ENCODE data around the gene TRA2B. TPM values are rescaled to one million over a fixed set of nuclear protein-coding genes. Genes with fewer than 3 reads are reported as not detected.
A peak's percentile ranks its signal among the peaks of the same experiment; 100 is the strongest.

The TRA2B gene
- total RNA-seq, 1 donor from 2014 or later, result 228 TPM

- no peaks in the 10 kb centered on the region for H3K27me3 Mint-ChIP-seq (ENCODE audit: low read depth)
- H3K4me1 Mint-ChIP-seq, result peaks cover 51% of the 10 kb centered on the region
- peak overlapping the region; percentile 100 for H3K27ac Mint-ChIP-seq
- H3K36me3 Mint-ChIP-seq, result peaks cover 5% of the 10 kb centered on the region
- peaks cover 4% of the 10 kb centered on the region for H3K9me3 Mint-ChIP-seq
- TF ChIP-seq CTCF (IDR thresholded peaks at IDR 0.05; ENCODE audit: unreplicated experiment), result no peak
- peak overlapping the region; percentile 100 for H3K4me3 Mint-ChIP-seq
- no peak for DNase-seq (ENCODE audit: low spot score in 2 of 2, unreplicated experiment in 2 of 2)
Measured at GRCh38 chr3:185935465-185936272, 2.1 kb downstream of the TRA2B start.

- peak overlapping the region; percentile 100 for H3K27ac Mint-ChIP-seq
- no peak for TF ChIP-seq CTCF (IDR thresholded peaks at IDR 0.05; ENCODE audit: unreplicated experiment)
- DNase-seq (ENCODE audit: low spot score in 2 of 2, unreplicated experiment in 2 of 2), result no peak
- H3K4me3 Mint-ChIP-seq, result peak overlapping the region; percentile 100
- H3K36me3 Mint-ChIP-seq, result peaks cover 5% of the 10 kb centered on the region
- peaks cover 58% of the 10 kb centered on the region for H3K4me1 Mint-ChIP-seq
- H3K9me3 Mint-ChIP-seq, result peaks cover 4% of the 10 kb centered on the region
- H3K27me3 Mint-ChIP-seq (ENCODE audit: low read depth), result no peaks in the 10 kb centered on the region
Measured at GRCh38 chr3:185934767-185935464, 2.9 kb downstream of the TRA2B start.

- peaks cover 5% of the 10 kb centered on the region for H3K36me3 Mint-ChIP-seq
Measured at GRCh38 chr3:185934174-185934557, 3.6 kb downstream of the TRA2B start.

GRCh38 chr3:185933374-185934173 is 4.2 kb downstream of the TRA2B start:
- H3K4me3 Mint-ChIP-seq, result peak overlapping the region; percentile 100
- H3K36me3 Mint-ChIP-seq, result peaks cover 5% of the 10 kb centered on the region
- peaks cover 4% of the 10 kb centered on the region for H3K9me3 Mint-ChIP-seq
- no peaks in the 10 kb centered on the region for H3K27me3 Mint-ChIP-seq (ENCODE audit: low read depth)
- TF ChIP-seq CTCF (IDR thresholded peaks at IDR 0.05; ENCODE audit: unreplicated experiment), result no peak
- peak overlapping the region; percentile 86 for H3K27ac Mint-ChIP-seq
- H3K4me1 Mint-ChIP-seq, result peaks cover 72% of the 10 kb centered on the region
- DNase-seq (ENCODE audit: low spot score in 2 of 2, unreplicated experiment in 2 of 2), result no peak

More at GRCh38 chr3:185934174-185934557, 3.6 kb downstream of the TRA2B start:
- Mint-ChIP-seq H3K4me1 (peaks cover 66% of the 10 kb centered on the region), H3K27ac (peak overlapping the region; percentile 86), H3K27me3 (ENCODE audit: low read depth) (no peaks in the 10 kb centered on the region), H3K4me3 (peak overlapping the region; percentile 100), H3K9me3 (peaks cover 4% of the 10 kb centered on the region)
- TF ChIP-seq CTCF (IDR thresholded peaks at IDR 0.05; ENCODE audit: unreplicated experiment), result no peak
- no peak for DNase-seq (ENCODE audit: low spot score in 2 of 2, unreplicated experiment in 2 of 2)

- H3K9me3 Mint-ChIP-seq, result no peaks in the 10 kb centered on the region
- H3K27ac Mint-ChIP-seq, result peak overlapping the region; percentile 81
Measured at GRCh38 chr3:185931777-185932612, 5.8 kb downstream of the TRA2B start.

More at GRCh38 chr3:185931777-185932612, 5.8 kb downstream of the TRA2B start:
- peak overlapping the region; percentile 52 for H3K4me3 Mint-ChIP-seq
- peaks cover 3% of the 10 kb centered on the region for H3K36me3 Mint-ChIP-seq
- TF ChIP-seq CTCF (IDR thresholded peaks at IDR 0.05; ENCODE audit: unreplicated experiment), result no peak
- no peak for DNase-seq (ENCODE audit: low spot score in 2 of 2, unreplicated experiment in 2 of 2)
- peaks cover 88% of the 10 kb centered on the region for H3K4me1 Mint-ChIP-seq
- no peaks in the 10 kb centered on the region for H3K27me3 Mint-ChIP-seq (ENCODE audit: low read depth)
